HG03354 (cell line): ENCODE data around the gene MAST1.
A peak's percentile ranks its signal among the peaks of the same experiment; 100 is the strongest.
"Not testable (repeated sequence)": the region's sequence is repeated elsewhere in the genome, so short reads cannot be mapped to it uniquely, and the experiment has no call there.

Source experiments
- ATAC-seq: cut with Tn5 transposase; IDR thresholded peaks from one replicate; pipeline ENCODE4 v1.9.1; 2021; ENCODE audit warnings: mild to moderate bottlenecking; ENCODE audit not compliant: unreplicated experiment, poor library complexity, severe bottlenecking

MAST1 gene

DNA sequence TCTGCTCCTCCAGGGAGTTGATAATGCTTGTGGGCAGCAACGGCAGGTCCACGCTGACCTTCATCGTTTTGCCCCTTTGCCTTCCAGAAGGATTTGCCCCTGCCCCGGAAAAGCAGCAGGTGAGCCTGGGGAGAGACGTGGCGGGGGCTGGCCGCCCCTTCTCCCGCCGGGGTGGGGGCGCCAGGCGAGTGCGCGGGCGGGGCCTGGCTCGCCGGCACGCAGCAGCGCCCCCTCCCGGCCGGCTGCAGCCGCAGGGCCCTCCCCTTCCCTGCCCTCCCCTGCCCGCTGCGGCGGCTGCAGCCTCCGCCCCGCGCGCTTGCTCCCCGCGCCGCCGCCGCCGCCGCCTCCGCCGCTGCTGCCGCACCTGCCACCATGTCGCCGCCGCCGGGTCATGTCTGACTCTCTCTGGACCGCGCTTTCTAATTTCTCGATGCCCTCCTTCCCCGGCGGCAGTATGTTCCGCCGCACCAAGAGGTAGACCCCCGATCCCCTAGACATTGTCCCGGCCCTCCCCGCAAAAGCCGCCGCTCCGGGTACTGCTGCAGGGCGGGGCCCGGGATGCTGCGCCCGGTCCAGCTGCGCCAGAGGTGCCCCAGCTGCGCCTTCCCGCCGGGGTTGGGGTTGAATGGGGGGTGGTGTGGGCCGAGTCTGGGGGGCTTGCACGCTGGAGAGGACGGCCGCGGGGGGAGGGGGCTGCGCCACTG is at the start of gene MAST1:
Gene MAST1, plus strand, starts transcription at position 334 of the 704 bp plus-strand sequence. Its CDS starts 58 bp downstream, at position 392.
- ATAC-seq: no peak

DNA sequence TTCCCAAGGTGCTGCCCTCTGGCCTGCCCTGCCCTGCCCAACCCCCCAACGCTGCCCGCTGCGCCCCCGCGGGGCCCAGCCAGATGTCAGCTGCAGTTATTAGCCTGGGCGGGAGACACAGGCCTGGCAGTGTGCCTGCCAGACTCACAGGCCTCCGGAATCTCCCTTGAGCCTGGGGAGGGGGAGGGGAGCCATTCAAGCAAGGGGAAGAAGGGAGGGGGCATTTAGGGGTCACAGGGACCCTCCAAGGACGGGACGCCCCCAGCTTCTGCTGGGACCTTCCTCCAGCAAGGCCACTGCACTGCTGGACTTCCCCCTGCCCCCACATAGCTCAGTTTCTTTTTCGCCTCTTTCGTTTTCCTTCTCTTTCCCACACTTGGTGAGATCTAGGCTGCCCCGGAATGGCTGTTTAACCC is 49.6 kb upstream of the MAST1 start:
- no peak for ATAC-seq

DNA sequence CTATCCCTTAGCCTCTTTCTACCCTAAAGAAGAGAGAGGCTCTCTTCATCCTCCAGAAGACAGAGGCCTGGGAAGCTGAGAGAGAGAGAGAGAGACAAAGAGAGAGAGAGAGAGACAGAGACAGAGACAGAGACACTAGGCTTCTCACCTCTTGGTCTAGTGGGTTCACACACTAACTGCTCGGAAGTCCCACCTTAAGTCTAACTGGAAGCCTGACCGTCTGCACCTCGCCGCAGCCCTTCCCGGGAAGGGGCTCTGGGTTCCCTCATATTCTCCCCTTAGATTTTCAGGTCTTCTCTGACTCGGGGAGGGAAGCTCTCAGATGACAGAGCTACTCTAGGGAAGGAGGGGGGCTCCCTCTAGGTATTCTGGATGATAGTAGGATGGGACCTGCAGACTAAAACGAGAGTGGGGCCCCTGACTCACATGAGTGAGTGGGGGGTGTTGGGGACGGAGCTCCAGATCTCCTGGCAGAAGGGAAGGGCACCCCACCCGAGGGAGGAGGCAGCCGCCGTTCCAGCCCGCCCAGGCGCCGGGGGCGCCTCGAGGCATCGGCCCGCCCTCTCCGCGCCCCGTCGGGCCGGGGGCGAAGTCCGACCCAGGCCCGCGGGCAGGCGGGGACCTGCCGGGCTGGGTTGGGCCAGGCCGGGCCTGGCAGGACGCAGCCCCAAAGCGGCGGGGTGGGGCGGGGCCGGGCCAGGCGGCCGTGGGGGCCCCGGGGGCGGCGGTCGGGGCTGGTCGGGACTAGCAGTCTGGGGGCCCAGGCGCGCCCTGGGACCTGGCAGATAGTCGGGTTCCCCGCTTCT is 49.0 kb upstream of the MAST1 start:
- ATAC-seq: peak; percentile 4

DNA sequence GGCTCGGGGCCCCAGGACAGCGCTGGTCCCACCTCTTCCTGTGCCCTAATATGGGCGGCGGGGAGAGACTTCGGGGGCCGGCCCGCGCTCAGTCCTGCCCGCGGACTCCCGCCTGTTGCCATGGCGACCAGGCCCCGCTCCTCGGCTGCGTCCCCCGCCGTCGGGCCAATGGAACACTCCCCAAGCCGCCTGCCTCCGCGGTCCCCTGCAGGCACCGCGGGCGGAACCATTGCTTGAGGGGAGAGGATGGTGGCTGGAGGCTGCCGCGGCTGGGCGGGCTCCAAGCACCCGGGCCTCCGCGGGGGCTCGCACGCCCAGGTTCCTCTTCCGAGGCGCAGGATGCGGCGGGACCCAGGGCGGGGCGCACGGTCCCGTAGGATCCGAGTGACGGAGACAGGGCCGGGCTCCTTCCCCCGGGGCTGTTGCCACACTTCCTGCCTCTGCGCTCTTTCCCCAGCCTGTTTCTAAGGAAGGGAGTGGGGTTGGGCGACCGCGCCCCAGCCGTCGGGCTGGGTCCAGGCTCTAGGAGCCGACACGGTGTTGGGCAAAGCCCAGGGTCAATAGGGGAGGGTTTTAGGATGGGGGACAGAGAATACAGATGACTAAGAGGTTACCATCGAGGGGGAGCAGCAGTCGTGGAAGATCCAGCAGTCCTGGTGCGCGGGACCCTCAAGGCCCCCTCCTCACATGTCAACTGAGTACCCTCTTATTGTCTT is 48.3 kb upstream of the MAST1 start:
- ATAC-seq: peak; percentile 47

DNA sequence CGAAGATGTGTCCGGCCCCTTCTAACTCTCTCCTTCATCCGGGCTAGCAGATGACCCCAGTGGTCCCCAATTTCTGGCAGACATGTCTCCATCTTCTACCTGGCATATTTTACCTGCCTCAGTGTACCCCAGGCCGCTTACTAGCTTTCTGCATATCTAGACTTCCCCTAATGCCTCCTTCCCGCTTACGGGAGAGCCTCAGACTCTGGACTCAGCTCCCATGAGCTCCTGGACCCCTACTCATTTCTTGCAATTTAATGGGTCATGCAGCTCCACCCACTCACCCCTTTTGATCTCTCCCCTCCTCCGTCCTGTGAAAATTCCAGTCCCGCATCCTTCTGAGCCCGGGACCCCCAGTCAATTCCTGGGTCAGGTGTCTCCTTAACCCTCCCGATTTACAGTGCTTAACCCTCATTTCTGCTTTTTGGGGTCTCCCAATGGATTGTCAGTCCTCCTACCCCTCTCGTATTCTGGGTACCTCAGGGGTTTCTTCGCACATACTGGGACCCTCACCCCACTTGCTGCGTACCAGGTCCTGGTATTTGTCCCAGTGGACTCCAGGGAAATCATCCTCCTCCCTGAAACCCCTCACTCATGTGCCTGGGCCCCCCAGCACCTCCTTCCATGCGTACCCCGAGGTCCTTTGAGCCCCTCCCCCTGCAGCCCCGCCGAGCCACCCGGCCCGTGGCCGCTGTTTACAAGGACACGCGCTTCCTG is 47.5 kb upstream of the MAST1 start:
- ATAC-seq: no peak

DNA sequence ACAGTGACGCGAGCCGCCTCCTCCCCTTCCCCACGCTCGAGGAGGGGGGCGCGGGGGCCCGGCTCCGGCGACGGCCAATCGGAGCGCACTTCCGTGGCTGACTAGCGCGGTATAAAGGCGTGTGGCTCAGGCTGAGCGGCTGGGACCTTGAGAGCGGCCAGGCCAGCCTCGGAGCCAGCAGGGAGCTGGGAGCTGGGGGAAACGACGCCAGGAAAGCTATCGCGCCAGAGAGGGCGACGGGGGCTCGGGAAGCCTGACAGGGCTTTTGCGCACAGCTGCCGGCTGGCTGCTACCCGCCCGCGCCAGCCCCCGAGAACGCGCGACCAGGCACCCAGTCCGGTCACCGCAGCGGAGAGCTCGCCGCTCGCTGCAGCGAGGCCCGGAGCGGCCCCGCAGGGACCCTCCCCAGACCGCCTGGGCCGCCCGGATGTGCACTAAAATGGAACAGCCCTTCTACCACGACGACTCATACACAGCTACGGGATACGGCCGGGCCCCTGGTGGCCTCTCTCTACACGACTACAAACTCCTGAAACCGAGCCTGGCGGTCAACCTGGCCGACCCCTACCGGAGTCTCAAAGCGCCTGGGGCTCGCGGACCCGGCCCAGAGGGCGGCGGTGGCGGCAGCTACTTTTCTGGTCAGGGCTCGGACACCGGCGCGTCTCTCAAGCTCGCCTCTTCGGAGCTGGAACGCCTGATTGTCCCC is 46.8 kb upstream of the MAST1 start, which contains the start of gene JUNB:
Gene JUNB, plus strand, starts transcription at position 142 of the 706 bp plus-strand sequence. Its CDS starts 286 bp downstream, at position 428.
- ATAC-seq: peak; percentile 32

DNA sequence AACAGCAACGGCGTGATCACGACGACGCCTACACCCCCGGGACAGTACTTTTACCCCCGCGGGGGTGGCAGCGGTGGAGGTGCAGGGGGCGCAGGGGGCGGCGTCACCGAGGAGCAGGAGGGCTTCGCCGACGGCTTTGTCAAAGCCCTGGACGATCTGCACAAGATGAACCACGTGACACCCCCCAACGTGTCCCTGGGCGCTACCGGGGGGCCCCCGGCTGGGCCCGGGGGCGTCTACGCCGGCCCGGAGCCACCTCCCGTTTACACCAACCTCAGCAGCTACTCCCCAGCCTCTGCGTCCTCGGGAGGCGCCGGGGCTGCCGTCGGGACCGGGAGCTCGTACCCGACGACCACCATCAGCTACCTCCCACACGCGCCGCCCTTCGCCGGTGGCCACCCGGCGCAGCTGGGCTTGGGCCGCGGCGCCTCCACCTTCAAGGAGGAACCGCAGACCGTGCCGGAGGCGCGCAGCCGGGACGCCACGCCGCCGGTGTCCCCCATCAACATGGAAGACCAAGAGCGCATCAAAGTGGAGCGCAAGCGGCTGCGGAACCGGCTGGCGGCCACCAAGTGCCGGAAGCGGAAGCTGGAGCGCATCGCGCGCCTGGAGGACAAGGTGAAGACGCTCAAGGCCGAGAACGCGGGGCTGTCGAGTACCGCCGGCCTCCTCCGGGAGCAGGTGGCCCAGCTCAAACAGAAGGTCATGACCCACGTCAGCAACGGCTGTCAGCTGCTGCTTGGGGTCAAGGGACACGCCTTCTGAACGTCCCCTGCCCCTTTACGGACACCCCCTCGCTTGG is 46.1 kb upstream of the MAST1 start:
- no peak for ATAC-seq

DNA sequence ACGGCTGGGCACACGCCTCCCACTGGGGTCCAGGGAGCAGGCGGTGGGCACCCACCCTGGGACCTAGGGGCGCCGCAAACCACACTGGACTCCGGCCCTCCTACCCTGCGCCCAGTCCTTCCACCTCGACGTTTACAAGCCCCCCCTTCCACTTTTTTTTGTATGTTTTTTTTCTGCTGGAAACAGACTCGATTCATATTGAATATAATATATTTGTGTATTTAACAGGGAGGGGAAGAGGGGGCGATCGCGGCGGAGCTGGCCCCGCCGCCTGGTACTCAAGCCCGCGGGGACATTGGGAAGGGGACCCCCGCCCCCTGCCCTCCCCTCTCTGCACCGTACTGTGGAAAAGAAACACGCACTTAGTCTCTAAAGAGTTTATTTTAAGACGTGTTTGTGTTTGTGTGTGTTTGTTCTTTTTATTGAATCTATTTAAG is 45.4 kb upstream of the MAST1 start:
- no peak for ATAC-seq

DNA sequence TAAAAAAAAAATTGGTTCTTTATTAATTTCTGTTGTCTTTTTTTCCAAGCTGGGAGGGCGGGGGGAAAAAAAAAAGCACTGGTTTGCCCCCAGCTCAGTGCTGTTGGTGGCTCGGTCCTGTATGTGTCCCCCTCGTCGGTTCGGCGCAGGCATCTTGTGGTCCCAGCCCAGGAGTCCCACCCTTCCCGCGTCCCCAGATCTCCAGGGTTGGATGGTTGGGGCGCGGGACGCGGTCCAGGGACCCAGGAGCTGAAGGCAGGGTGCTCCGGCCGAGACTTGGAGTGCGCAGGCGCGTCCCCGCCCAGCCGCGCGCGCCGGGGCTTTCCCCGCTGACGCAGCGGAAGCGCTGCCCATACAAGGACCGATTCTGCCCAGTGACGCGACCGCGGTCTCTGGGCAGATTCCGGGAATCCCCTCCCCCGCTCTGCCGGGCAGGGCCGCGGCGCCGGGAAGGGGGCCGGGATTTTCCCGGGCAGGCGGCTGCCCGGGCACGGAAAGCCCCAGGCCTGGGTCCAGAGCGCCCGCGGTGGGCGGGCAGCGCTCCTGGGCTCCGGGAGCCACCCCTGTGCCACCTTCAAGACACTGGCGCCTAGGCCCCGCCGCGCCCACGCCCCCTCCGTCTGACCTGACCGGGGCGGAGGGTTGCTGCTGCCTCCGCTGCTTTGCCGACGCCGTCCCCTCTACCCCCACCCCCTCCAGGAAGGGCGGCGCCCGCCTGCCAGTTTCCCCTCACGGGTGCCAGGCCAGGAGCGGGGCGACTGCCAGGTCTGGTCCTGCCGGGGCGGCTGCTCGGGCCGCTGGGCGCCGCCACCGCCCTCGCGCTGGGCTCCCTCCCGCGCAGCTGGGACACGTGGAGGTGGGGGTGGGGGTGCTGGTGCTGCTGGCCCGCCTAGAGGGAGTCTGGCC is 44.8 kb upstream of the MAST1 start:
- peak; percentile 34 for ATAC-seq

DNA sequence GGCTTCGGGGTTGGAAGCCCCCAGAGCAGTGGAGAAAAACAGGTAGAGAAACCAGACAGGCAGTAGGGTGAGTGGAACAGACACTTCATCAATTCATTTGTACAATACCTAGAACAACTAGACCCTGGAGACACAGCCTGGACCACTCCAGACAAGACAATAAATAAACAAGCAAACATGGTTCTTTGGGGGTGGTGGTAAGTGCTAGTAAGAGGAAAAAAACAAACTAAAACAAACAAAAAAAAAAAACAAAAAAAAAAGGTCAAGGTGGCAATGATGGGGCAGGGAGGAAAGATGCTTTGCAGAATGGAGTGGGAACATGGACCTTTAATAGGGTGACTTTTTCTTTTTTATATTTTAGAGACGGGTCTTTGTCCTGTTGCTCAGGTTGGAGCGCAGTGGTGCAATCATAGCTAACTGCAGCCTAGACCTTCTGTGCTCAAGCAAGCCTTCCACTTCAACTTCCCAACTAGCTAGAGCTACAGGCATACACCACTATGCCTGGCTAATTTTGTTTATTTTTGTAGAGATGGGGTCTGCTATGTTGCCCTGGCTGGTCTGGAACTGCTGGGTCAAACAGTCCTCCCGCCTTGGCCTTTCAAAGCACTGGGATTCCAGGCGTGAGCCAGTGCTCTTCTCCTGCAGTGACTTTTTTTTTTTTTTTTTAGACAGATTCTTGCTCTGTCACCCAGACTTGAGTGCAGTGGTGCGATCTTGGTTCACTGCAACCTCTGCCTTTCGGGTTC is 43.9 kb upstream of the MAST1 start:
- no peak for ATAC-seq

DNA sequence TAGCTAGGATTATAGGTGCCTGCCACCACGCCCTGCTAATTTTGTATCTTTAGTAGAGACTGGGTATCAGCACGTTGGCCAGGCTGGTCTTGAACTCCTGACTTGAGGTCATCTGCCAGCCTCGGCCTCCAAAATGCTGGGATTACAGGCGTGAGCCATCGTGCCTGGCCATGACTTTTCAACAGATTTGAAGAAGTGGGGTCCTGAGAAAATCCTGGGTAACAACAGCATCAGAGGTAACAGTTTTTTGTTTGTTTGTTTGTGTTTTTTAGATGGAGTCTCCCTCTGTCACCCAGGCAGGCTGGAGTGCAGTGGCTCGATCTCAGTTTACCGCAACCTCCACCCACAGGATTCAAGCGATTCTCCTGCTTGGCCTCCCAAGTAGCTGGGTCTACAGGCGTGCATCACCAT is 43.3 kb upstream of the MAST1 start:
- ATAC-seq: no peak

DNA sequence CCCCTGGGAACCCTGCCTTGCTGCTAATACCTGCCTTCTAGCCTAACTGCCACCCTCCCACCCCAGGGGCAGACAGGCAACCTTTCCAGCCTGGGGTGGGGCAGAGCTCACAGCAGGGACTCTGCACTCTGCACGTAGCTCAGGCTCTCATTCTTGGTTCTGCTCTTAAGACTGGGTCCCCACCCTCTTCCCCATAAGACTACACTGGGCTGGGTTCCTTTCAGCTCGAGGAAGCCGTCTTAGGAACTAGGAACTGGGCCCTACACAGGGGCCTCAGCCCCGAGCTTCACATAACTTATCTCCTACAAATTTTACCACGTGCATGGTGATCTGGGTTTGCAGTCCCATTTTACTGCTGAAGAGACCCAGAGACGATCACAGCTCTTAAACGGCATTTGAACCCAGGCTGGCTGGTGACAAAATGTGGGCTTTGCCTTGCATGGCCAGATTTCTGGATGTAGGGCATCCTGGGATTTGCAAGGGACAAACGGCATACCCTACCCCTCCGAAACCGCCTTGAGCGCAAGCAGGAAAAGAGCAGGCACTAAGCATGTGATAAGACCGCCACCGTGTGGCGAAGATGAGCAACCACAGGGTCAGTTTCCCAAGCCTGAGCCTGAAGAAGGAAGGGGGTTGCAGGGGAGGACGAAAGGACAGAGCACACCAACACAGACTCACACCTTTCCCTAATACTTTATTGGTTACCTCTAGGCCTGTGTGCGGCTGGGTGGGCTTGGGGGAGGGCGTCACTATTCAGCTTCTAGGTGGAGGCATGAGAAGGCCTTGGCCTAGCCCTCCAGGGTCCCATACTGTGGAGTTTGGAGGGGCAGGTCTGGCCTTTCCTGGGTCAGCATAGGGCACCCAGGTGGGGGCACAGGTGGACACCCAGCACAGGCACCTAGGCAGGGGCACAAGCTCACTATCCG is 41.9 kb upstream of the MAST1 start:
- no peak for ATAC-seq

DNA sequence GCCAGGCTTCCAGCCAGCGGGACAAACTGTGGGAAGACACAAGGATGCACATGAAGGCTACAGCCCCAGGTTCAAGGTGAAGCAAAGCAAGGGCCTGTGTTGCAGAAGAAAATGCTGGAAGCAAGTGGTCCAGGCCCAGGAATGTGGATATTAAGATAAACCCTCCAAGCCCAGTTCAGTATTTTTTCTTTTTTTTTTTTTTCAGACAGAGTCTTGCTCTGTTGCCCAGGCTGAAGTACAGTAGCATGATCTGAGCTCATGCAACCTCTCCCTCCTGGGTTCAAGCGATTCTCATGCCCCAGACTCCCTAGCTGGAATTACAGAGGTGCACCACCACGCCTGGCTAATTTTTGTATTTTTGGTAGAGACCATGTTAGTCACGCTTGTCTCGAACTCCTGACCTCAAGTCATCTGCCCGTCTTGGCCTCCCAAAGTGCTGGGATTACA is 41.2 kb upstream of the MAST1 start:
- no peak for ATAC-seq

DNA sequence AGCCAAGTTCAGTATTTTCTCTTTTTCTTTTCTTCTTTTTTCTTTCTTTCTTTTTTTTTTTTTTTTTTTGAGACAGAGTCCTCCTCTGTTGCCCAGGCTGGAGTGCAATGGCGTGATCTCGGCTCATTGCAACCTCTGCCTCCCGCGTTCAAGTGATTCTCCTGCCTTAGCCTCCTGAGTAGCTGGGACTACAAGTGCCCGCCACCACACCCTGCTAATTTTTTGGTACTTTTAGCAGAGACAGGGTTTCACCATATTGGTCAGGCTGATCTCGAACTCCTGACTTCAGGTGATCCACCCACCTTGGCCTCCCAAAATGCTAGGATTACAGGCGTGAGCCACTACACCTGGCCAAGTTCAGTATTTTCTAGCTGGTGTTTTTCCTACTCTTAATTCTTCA is 40.7 kb upstream of the MAST1 start:
- ATAC-seq: not testable (repeated sequence)

DNA sequence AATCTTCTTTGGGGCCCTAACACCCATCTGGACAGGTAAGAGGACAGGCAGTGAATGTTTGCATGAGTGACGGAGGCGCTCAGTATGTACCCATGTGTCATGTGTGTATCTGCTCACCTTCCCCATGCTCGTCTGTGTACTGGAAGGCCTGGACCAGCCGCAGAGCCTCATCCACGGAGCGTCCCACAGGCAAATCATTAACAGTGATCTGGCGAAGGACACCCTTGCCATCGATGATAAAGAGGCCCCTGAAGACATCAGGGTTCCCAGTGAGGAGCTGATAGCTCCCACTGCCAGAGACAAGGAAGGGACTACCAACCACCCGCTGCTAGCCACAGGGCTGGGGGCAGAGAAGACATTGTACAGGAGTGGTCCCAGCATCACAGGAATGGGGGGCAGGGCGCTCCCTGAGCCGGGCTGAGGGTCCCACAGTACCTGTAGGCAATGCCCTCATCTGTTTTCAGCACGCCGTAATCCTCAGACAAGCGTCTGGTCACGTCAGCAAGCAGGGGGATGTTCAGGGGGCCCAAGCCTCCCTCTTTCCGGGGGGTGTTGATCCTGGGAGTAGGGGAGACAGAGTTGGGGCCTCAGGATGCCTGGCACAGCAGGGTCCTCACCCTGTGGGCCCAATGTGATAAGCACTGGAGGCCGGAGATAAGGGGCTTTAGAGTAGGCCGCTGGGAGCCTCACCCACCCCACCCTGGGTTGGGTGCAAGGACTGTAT is 38.4 kb upstream of the MAST1 start:
- no peak for ATAC-seq
